Globus pallidus (tissue), 1 donor: Measurements from ENCODE around the gene CKAP2.
"Not testable (repeated sequence)": the region's sequence is repeated elsewhere in the genome, so short reads cannot be mapped to it uniquely, and the experiment has no call there.

Experiments used
- DNase-seq: peaks from one replicate; pipeline ENCODE4 v3.0.0-alpha.2; 2015; ENCODE audit warnings: low spot score

CKAP2 gene

GRCh38 chr13:52454820-52455676 lies at the start of gene CKAP2:
TSS of gene CKAP2 (plus strand) at chr13:52455478. CDS start at chr13:52455557, 79 bp downstream.
- DNase-seq, result peak; percentile 90

DNA sequence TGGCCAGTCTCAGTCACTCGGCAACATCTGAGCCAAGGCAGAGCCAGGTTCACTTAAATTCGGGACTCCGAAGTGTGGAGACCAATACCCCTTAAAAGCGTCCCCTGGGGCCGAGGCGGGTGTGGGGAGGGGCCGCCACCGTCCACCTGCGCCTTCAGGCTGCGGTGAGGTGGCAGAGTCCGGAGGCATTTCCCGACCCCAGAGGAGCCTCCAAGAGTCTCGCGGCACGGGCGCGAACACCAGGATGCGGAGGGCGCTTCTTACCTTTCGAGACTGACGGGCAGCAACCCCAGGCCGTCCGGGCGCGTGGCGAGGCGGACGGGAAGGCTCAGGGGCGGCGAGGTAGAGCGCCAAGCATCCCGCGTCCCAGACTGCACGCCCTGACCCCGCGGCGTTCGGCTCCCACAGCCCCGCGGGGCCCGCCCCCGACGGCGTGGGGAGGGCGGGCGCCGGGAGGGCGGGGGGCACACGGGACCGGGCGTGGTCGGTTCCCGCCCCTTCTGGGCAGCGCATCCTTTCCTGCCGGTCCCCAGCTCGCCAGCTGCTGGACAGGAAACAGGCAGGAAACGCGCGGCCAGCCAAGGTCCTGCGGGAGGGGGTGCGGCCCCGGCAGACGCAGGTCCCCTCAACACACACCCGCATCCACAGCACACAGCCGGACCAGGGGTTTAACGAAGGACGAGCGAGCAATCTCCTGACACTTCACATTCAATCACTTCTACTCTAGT lies 49.3 kb upstream of the CKAP2 start, which contains the start of gene THSD1:
THSD1 (minus strand) TSS at position 406 of the 728 bp plus-strand sequence. CDS start 3,572 bp downstream, outside the sequence.
- no peak for DNase-seq

GRCh38 chr13:52406629-52407028 lies 48.6 kb upstream of the CKAP2 start:
- DNase-seq, result no peak

GRCh38 chr13:52407436-52407835 lies 47.8 kb upstream of the CKAP2 start:
- DNase-seq, result not testable (repeated sequence)

DNA sequence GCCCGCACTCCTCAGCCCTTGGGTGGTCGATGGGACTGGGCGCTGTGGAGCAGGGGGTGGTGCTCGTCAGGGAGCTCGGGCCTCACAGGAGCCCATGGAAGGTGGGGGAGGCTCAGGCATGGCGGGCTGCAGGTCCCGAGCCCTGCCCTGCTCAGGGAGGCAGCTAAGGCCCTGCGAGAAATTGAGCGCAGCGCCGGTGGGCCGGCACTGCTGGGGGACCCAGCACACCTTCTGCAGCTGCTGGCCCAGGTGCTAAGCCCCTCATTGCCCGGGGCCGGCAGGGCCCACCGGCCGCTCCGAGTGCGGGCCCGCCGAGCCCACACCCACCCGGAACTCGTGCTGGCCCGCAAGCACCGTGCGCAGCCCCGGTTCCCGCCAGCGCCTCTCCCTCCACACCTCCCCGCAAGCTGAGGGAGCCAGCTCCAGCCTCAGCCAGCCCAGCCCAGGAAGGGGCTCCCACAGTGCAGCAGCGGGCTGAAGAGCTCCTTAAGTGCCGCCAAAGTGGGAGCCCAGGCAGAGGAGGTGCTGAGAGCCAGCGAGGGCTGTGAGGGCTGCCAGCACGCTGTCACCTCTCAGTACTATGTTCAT lies 47.1 kb upstream of the CKAP2 start:
- DNase-seq, result not testable (repeated sequence)

- no peak for DNase-seq
These were observed 43.6 kb upstream of the CKAP2 start for GRCh38 chr13:52411629-52412028.

- no peak for DNase-seq
These were observed 43.1 kb upstream of the CKAP2 start for GRCh38 chr13:52412128-52412527.

DNA sequence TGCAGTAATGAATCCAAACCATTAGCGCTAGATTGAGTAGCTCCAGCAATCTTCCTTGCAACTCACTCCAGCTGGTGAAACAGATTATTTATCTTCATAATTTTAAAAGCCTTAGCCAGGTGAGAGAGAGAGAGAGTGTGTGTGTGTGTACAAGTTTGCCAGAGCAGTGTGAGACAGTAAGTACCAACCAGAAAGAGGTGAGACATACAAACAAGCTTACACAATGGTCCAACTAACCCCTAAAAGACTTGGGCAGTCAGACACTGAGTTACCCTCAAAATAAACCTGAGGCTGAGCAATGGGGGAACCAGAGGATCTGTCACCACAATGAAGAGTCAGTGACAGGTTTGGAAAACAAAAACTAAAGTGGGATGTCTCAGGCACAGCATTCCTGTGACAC lies 41.2 kb upstream of the CKAP2 start:
- DNase-seq, result no peak

DNA sequence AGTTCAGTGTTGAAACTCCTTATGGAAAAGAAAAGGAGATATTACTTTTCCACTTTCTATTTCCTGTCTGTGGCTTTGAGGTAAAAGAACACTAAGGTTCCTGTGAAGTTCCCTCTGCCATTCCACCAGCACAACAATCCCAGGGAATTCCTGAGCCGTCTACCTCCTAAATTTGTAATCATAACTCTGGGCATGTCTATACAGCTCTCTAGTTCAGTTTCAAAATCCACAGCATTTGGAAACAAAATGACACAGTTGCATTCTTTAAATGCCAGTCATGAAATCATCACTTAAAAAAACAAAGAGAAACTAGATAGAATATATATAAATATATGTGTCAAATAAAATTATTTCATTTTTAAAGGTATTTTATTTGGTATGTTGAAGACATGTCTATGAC lies 40.3 kb upstream of the CKAP2 start:
- DNase-seq, result no peak

DNA sequence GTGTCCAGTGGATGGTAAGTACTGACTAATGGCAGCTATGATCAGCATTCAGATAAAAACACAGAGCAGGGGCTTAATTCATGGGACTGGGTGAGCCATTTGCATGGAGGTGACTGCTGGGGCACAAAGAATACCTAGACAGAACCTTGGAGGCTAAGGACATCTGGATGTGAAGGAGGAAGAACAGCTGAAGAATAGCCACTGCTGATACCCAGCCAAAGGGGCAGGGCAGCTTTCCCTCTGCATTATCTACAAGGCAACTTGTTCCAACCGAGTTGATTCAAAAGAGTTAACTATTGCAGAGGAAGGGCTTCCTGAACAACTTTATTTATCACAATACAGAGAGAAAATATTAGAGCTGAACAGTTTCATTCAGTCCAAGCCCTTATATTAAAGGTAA lies 36.2 kb upstream of the CKAP2 start:
- DNase-seq, result no peak

DNA sequence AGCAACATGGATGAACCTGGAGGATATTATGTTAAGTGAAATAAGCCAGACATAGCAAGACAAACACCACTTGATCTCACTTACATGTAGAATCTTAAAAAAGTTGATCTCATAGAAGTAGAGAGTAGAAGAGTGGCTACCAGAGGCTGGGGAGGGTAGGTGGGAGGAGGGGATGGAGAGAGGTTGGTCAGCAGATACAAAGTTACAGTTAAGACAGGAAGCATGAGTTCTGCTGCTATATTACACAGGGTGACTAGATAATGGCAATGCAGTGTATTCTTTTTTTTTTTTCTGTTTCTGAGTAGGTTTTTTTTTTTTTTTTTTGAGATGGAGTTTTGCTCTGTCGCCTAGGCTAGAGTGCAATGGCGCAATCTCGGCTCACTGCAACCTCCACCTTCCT lies 34.1 kb upstream of the CKAP2 start:
- no peak for DNase-seq

- DNase-seq, result no peak
These were observed 27.0 kb upstream of the CKAP2 start for GRCh38 chr13:52428295-52428694.

DNA sequence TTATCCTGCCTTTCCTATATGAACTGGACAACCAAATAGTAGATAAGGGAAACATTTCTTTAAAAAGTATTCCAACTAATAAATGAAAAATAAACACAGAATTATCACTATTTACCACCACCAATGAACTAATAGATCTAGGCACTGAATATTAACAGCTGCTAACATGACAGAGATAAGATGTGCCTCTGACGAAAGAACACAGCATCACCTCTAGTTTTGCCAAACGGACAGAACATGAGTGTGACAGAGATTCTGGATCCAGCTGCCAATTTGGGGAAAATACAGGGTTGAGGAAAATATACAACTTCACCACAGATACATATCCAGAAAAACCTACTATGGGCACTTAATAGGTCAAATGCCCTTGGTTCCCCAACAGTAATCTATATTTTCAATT lies 22.8 kb upstream of the CKAP2 start:
- DNase-seq, result no peak

DNA sequence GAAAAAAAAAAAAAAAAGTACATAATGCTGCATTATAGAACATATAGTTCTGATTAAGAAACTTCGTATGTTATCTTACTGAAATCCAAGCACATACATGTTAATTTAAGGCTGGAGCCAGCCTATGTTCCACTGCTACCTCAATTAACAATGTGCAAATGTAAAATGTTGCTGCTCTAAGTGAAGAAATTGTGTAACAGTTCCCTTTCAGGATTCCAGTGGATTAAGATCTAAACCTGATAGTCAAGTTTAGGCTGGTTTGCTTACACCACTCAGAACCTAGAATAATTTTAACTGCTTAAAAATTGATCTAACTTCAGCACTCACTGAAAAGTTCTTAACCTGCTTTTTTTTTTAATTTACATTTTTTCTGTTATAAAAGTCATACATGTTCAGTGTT lies 9.0 kb upstream of the CKAP2 start:
- DNase-seq, result no peak

- DNase-seq, result no peak
These were observed 7.9 kb upstream of the CKAP2 start for GRCh38 chr13:52447354-52447753.

DNA sequence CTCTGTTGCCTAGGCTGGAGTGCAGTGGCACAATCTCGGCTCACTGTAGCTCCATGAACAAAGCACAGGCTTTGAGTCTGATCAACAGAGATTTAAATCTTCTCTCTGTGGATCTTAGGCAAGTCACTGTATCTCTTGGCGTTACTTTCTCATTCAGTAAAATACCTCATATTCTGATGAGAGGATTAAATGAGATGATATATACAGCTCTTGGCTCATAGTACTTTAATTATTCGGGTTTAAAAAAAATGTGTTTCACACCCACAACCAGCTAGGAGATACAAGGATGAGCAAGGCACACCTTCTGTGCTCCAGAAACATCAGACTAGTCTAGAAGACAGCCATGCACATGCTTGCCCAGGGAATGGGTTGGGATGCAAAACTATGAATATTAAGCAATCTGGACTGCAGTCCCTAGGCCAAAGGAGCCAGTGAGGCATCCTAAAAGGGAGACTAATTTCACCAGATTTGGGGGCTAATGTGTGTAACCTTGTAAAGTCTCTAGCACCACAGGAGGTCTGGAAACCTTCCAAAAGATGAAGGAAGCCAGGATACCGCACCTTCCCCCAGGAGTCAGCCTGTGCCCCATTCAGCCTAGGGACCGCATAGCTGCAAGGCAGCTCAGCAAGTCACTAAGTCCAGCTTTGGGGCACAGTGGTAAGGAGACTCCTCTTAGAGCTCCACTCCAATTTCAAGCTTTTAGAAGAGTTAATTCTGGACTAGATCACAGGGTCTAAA lies 7.3 kb upstream of the CKAP2 start:
- no peak for DNase-seq

- no peak for DNase-seq
These were observed 5.8 kb upstream of the CKAP2 start for GRCh38 chr13:52449331-52450011.

DNA sequence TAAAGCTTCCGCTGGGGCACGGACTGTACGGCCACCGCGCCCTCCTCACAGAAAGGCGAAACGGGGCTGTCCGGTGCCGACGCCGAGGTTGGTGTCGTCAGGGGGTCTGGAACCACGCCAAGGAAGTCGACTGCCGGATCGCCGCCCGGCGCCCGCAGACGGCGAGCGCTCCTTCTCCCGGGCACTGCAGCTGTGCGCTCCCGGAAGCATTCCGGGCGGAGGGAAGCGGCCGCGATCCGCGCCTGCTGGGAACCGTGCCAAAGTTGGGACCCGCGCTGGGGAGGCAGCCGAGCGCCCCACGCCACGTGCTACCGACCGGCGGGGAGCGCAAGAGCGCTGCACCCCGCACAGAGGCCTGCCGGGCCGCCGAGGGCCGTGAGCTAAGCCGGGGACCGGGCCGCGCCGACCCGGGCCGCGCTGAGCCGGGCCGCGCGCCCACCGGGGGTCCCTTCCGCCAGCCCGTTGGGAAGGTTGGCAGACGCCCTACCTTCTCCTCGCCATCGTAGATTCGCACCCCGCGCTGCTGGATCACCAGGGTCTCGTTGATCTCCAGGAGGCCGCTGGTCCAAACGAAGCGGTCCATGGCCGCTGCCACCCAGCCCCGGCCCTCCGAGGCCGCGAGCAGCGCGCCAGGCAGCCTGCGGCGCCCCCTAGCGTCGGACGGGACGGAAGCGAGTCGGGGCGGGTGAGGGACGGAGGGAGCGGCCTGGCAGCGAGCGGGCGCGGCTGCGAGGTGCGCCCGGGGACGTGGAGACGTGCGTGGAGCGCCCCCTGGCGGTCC lies 5.1 kb upstream of the CKAP2 start, which contains the start of gene VPS36:
VPS36 (minus strand) TSS at position 623 of the 781 bp plus-strand sequence; CDS start at position 583, 40 bp downstream.
- peak; percentile 95 for DNase-seq

DNA sequence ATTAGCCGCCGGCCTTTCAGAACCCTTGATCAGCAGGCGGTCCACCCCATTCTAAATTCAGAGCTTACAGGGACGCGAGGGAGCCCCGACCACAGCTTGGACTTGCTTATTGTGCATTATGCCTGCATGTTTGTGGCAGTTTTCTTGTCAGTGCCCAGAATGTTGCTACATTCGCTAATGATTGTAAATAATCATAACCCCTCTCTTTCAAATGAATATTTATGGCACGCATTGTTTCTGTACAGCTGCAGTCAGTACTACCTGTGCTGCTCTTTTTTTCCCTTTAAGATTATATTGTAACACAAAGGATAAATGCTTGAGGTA lies 4.5 kb upstream of the CKAP2 start:
- no peak for DNase-seq

DNA sequence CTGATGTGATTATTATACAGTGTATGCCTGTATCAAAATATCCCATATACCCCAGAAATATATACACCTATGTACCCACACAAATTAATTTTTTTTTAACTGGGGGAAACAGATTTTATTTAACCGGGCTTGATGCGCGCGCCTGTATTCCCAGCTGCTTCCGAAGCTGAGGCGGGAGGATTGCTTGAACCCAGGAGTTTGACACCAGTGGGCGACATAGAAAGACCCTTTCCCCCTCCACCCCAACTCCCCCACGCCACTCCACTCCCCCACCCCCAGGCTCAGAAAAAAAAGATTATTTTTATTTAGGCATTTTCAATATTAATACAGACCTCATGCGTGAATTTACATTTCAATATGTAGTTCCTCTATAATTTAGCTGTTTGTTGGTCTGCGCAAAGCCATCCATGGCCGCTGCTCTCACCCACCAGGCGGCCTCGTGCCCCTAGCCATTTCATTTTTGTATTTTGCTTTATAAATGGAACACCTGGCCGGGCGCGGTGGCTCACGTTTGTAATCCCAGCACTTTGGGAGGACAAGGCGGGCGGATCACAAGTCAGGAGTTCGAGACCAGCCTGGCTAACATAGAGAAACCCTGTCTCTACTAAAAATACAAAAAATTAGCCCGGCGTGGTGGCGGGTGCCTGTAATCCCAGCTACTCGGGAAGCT lies 4.0 kb upstream of the CKAP2 start:
- no peak for DNase-seq
